NT2/D1 (cell line): ENCODE results near the gene MZF1.

Experiments
- SUZ12 ChIP-seq: IDR thresholded peaks from 2 replicates; pipeline ENCODE4 v1.6.1; 2011; ENCODE audit not compliant: insufficient read length, insufficient read depth; ENCODE audit errors: extremely low read depth
- YY1 ChIP-seq: IDR thresholded peaks from 2 replicates; pipeline ENCODE4 v1.6.1; 2011; ENCODE audit not compliant: insufficient read length, insufficient read depth
- ZNF274 ChIP-seq: IDR thresholded peaks from 2 replicates; pipeline ENCODE4 v1.6.1; 2011; ENCODE audit warnings: mild to moderate bottlenecking, low read depth, low read length

- no peak for TF ChIP-seq YY1
- TF ChIP-seq ZNF274 = no peak
- TF ChIP-seq SUZ12 = no peak
Observed at GRCh38 chr19:58549664-58550361, 23.3 kb downstream of the MZF1 start.
